H9 (cell line): ENCODE measurements around the gene TIPRL. TPM values are rescaled to one million over a fixed set of nuclear protein-coding genes. Genes with fewer than 3 reads are reported as not detected.
A peak's percentile ranks its signal among the peaks of the same experiment; 100 is the strongest.

Source experiments
- DNase-seq: peaks from one replicate; pipeline ENCODE4 v3.0.0-alpha.2; 2017
- H2AFZ ChIP-seq: one replicate; pipeline ENCODE4 v1.6.1; 2013; ENCODE audit warnings: mild to moderate bottlenecking, low read length, control low read depth, moderate library complexity
- H2AK5ac ChIP-seq: 2 replicates; pipeline ENCODE4 v1.6.1; 2013; ENCODE audit warnings: low read length, control low read depth, mixed read lengths; ENCODE audit not compliant: insufficient read length
- H2BK120ac ChIP-seq: one replicate; pipeline ENCODE4 v1.6.1; 2013; ENCODE audit warnings: low read depth, mild to moderate bottlenecking, low read length, control low read depth, inconsistent platforms; ENCODE audit not compliant: poor library complexity, severe bottlenecking
- H2BK12ac ChIP-seq: 2 replicates; pipeline ENCODE4 v1.6.1; 2013; ENCODE audit warnings: low read length, control low read depth, mixed read lengths, low read depth; ENCODE audit not compliant: insufficient read length
- H2BK15ac ChIP-seq: 2 replicates; pipeline ENCODE4 v1.6.1; 2013; ENCODE audit warnings: low read depth, low read length, control low read depth
- H2BK20ac ChIP-seq: one replicate; pipeline ENCODE4 v1.6.1; 2013; ENCODE audit warnings: low read depth, mild to moderate bottlenecking, low read length, control low read depth, inconsistent platforms; ENCODE audit not compliant: poor library complexity, severe bottlenecking
- H2BK5ac ChIP-seq: 2 replicates; pipeline ENCODE4 v1.6.1; 2013; ENCODE audit warnings: low read length, control low read depth, mixed read lengths; ENCODE audit not compliant: insufficient read length
- H3K14ac ChIP-seq: 2 replicates; pipeline ENCODE4 v1.6.1; 2013; ENCODE audit warnings: low read length, control low read depth; ENCODE audit not compliant: insufficient read depth
- H3K18ac ChIP-seq: 2 replicates; pipeline ENCODE4 v1.6.1; 2013; ENCODE audit warnings: low read depth, mild to moderate bottlenecking, mixed read lengths, low read length, control low read depth; ENCODE audit not compliant: insufficient read length
- H3K23ac ChIP-seq: 2 replicates; pipeline ENCODE4 v1.6.1; 2013; ENCODE audit warnings: low read length, control low read depth, mixed read lengths, low read depth; ENCODE audit not compliant: insufficient read length
- H3K23me2 ChIP-seq: 2 replicates; pipeline ENCODE4 v1.6.1; 2013; ENCODE audit warnings: low read depth, mild to moderate bottlenecking, mixed read lengths, low read length, control low read depth; ENCODE audit not compliant: insufficient read length, poor library complexity, severe bottlenecking
- H3K27ac ChIP-seq: 2 replicates; pipeline ENCODE4 v1.5.1; 2013; ENCODE audit warnings: low read length, control low read depth, mixed read lengths, low read depth; ENCODE audit not compliant: insufficient read length
- H3K27me3 ChIP-seq: 2 replicates; pipeline ENCODE4 v1.6.1; 2013; ENCODE audit warnings: low read length, control low read depth, inconsistent platforms; ENCODE audit not compliant: insufficient read depth
- H3K4ac ChIP-seq: 2 replicates; pipeline ENCODE4 v1.6.1; 2013; ENCODE audit warnings: low read depth, mild to moderate bottlenecking, control low read depth, inconsistent platforms, low read length, moderate library complexity
- H3K4me1 ChIP-seq: 2 replicates; pipeline ENCODE4 v1.6.1; 2013; ENCODE audit warnings: low read length, control low read depth, inconsistent platforms; ENCODE audit not compliant: insufficient read depth
- H3K4me2 ChIP-seq: 2 replicates; pipeline ENCODE4 v1.6.1; 2013; ENCODE audit warnings: low read length, control low read depth, mixed read lengths; ENCODE audit not compliant: insufficient read length, insufficient read depth
- H3K56ac ChIP-seq: 2 replicates; pipeline ENCODE4 v1.6.1; 2013; ENCODE audit warnings: low read depth, mild to moderate bottlenecking, mixed read lengths, low read length, control low read depth; ENCODE audit not compliant: insufficient read length
- H3K79me1 ChIP-seq: 2 replicates; pipeline ENCODE4 v1.6.1; 2013; ENCODE audit warnings: low read depth, mild to moderate bottlenecking, moderate library complexity, low read length, control low read depth, inconsistent platforms; ENCODE audit not compliant: insufficient read depth, poor library complexity, severe bottlenecking
- H3K79me2 ChIP-seq: 2 replicates; pipeline ENCODE4 v1.6.1; 2013; ENCODE audit warnings: low read length, control low read depth, inconsistent platforms; ENCODE audit not compliant: insufficient read depth
- H3K9ac ChIP-seq: 2 replicates; pipeline ENCODE4 v1.6.1; 2013; ENCODE audit warnings: low read length, control low read depth, mixed read lengths; ENCODE audit not compliant: insufficient read length; ENCODE audit errors: extremely low read depth
- H3K9me3 ChIP-seq: one replicate; pipeline ENCODE4 v1.6.1; 2013; ENCODE audit warnings: low read depth, low read length, inconsistent platforms; ENCODE audit not compliant: control insufficient read depth
- H3T11ph ChIP-seq: one replicate; pipeline ENCODE4 v1.6.1; 2013; ENCODE audit warnings: mild to moderate bottlenecking, low read length, control low read depth, inconsistent platforms
- H4K20me1 ChIP-seq: one replicate; pipeline ENCODE4 v1.6.1; 2013; ENCODE audit not compliant: control insufficient read depth, insufficient read length, insufficient read depth
- H4K5ac ChIP-seq: 2 replicates; pipeline ENCODE4 v1.6.1; 2013; ENCODE audit warnings: low read depth, mild to moderate bottlenecking, mixed read lengths, low read length, control low read depth; ENCODE audit not compliant: insufficient read length
- H4K8ac ChIP-seq: replicated peaks from 2 replicates; pipeline ENCODE4 v1.6.1; 2013; ENCODE audit warnings: low read length, control low read depth, mixed read lengths, low read depth; ENCODE audit not compliant: insufficient read length
- H4K91ac ChIP-seq: 2 replicates; pipeline ENCODE4 v1.6.1; 2013; ENCODE audit warnings: low read depth, mild to moderate bottlenecking, moderate library complexity, mixed read lengths, low read length, control low read depth; ENCODE audit not compliant: insufficient read length
- H3K27ac Mint-ChIP-seq, 3 experiments: 2 replicates in 2 of 3; 3 replicates in 1 of 3; pipeline ENCODE4 v1.8.0; 2020 to 2021; ENCODE audit warnings: mixed read lengths in 3 of 3, mild to moderate bottlenecking in 1 of 3, moderate library complexity in 1 of 3
- H3K27me3 Mint-ChIP-seq: 2 replicates; pipeline ENCODE4 v1.8.0; 2021; ENCODE audit warnings: low read depth, mild to moderate bottlenecking, moderate library complexity, mixed read lengths
- H3K36me3 Mint-ChIP-seq, 3 experiments: 2 replicates in 2 of 3; 3 replicates in 1 of 3; pipeline ENCODE4 v1.8.0; 2020 to 2021; ENCODE audit warnings: low read depth in 3 of 3, mixed read lengths in 3 of 3; ENCODE audit not compliant: insufficient read depth in 1 of 3
- H3K4me1 Mint-ChIP-seq, 2 experiments: 2 replicates each; pipeline ENCODE4 v1.8.0; 2020; ENCODE audit warnings: mixed read lengths in 2 of 2
- H3K4me3 Mint-ChIP-seq, 2 experiments: 2 replicates in 1 of 2; 3 replicates in 1 of 2; pipeline ENCODE4 v1.8.0; 2020 to 2021; ENCODE audit warnings: mild to moderate bottlenecking in 2 of 2, mixed read lengths in 2 of 2, moderate library complexity in 1 of 2
- H3K9me3 Mint-ChIP-seq, 2 experiments: 2 replicates in 1 of 2; 3 replicates in 1 of 2; pipeline ENCODE4 v1.8.0; 2020; ENCODE audit warnings: mild to moderate bottlenecking in 2 of 2, mixed read lengths in 2 of 2, moderate library complexity in 1 of 2
- CTCF ChIP-seq: fragments of 200-600 bp; sonication (generic); conservative IDR thresholded peaks from 3 replicates; pipeline ENCODE4 v1.8.0; 2021; ENCODE audit warnings: antibody characterized with exemption, mild to moderate bottlenecking
- WGBS: extraction: QIAGEN DNeasy Blood & Tissue Kit; methylation state at CpG from one replicate; pipeline ENCODE4 v1.1.7; 2013; ENCODE audit warnings: missing lambda C conversion rate, low lambda C conversion rate, mixed read lengths; ENCODE audit not compliant: insufficient read length; ENCODE audit errors: extremely low coverage; 5-methylcytosine and 5-hydroxymethylcytosine counted together
- long read RNA-seq: library from polyadenylated mRNA; unstranded; transcript quantifications from one replicate; pipeline ENCODE4 v2.0.0, GENCODE V29; 2020
- total RNA-seq: library from RNA; stranded (reverse); gene quantifications from 2 replicates; pipeline ENCODE4 v1.2.1, GENCODE V29; 2021

The TIPRL gene
- 24.0 and 24.4 TPM in 2 replicates for total RNA-seq
- long read RNA-seq, transcript TIPRL-202 (7 exons, 3,032 nt) = major isoform, 66 of 72 reads
- long read RNA-seq, partial matches to known transcripts = 2 of 72 reads
- long read RNA-seq, other reads (novel, unspliced or antisense) = 4 of 72 reads

DNA sequence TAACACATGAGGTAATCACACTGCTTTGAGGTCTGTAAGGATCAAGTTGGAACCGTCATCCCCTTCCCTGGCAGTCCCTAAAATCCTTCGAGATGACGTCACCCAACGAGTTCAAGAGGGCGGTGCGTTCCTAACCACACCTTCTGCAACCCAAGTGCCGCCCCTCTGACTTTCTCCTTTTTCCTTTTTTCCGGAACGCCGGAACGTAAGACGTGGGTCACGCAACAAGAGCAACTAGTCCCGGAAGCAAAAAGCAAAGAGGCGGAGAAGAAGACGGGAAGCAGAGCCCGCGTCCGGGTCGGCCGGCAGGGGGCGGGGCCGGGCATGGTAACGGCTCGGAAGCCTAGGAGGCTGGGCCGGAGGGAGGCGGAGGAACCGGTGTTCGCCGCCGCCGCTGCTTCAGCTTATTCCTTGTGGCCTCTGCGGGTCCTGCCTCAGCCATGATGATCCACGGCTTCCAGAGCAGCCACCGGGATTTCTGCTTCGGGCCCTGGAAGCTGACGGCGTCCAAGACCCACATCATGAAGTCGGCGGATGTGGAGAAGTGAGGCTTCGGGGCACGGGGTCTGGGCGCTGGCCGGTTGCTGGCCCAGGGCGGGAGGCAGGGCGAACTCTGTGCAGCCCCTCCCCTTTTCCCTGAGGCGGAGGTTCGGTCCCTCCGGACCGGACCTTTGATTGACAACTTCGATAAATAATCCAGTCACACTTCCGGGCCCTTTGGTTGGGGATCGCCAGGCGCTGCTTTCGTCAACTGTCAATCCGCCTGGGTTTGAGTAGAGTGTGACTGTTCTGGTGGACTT lies at the start of gene TIPRL:
Gene TIPRL, plus strand, starts transcription at position 325 of the 800 bp plus-strand sequence. Its CDS starts 116 bp downstream, at position 441.
- Histone ChIP-seq H2AK5ac (no peak within 1 kb of the TSS), H3K23ac (no peak within 1 kb of the TSS), H3K56ac (no peak within 1 kb of the TSS), H3K79me2 (no peaks in the 10 kb centered on the region), H3T11ph (no peak within 1 kb of the TSS), H4K5ac (peak within 1 kb of the TSS; percentile 2), H3K4me1 (0 out of 2 replicates have a peak, but pooled peaks cover 2% of the 10 kb centered on the region), H3K23me2 (peaks cover 6% of the 10 kb centered on the region), H2BK12ac (no peak within 1 kb of the TSS), H2AFZ (peak within 1 kb of the TSS; percentile 71), H4K20me1 (no peaks in the 10 kb centered on the region), H3K79me1 (no peaks in the 10 kb centered on the region), H2BK20ac (no peak within 1 kb of the TSS), H4K8ac (no peak within 1 kb of the TSS), H3K27me3 (no peaks in the 10 kb centered on the region), H3K27ac (peak within 1 kb of the TSS; percentile 14), H2BK5ac (no peak within 1 kb of the TSS), H3K14ac (peak within 1 kb of the TSS; percentile 67; the same call in 1 of the 2 replicates), H4K91ac (no peak within 1 kb of the TSS), H2BK15ac (no peak within 1 kb of the TSS; the same call in 1 of the 2 replicates), H3K4ac (no peak within 1 kb of the TSS; the same call in 1 of the 2 replicates), H3K9ac (peak within 1 kb of the TSS; percentile 78), H3K18ac (peak within 1 kb of the TSS; percentile 47), H3K4me2 (peak within 1 kb of the TSS; percentile 80), H2BK120ac (no peak within 1 kb of the TSS), H3K9me3 (no peaks in the 10 kb centered on the region)
- Mint-ChIP-seq H3K4me3 (no peak within 1 kb of the TSS), H3K4me1 (peaks cover 2% of the 10 kb centered on the region in 2 experiments; a peak in 3 of 4 replicates), H3K27ac (peak within 1 kb of the TSS in 1 of 3 experiments; percentile 39; a peak in 1 of 7 replicates), H3K9me3 (peaks cover 0 to 3% of the 10 kb centered on the region in 2 experiments; a peak in 1 of 5 replicates), H3K36me3 (no peaks in the 10 kb centered on the region), H3K27me3 (no peaks in the 10 kb centered on the region)
- WGBS = no CpG with 5 or more reads among the region's 56 CpGs
- TF ChIP-seq CTCF = peak; percentile 78
- DNase-seq = peak; percentile 98
